ENCODE data around the gene NRG2.

NRG2 gene

GRCh38 chr5:139808481-139809330, 234.4 kb downstream of the NRG2 start:
- no peak for FAIRE-seq

GRCh38 chr5:139807647-139808030, 235.5 kb downstream of the NRG2 start:
- FAIRE-seq: no peak

GRCh38 chr5:139806726-139807646, 236.1 kb downstream of the NRG2 start:
- no peak for FAIRE-seq

- no peak for FAIRE-seq
Measured at GRCh38 chr5:139806111-139806510, 237.0 kb downstream of the NRG2 start.

- no peak for FAIRE-seq
Measured at GRCh38 chr5:139805545-139805944, 237.6 kb downstream of the NRG2 start.

- FAIRE-seq: no peak
Measured at GRCh38 chr5:139804800-139805397, 238.2 kb downstream of the NRG2 start.

- FAIRE-seq: no peak
Measured at GRCh38 chr5:139803978-139804377, 239.1 kb downstream of the NRG2 start.

GRCh38 chr5:139799359-139799758, 243.7 kb downstream of the NRG2 start:
- FAIRE-seq: no peak

- no peak for FAIRE-seq
Measured at GRCh38 chr5:139798883-139799282, 244.2 kb downstream of the NRG2 start.

GRCh38 chr5:139797856-139798510, 245.1 kb downstream of the NRG2 start:
- FAIRE-seq: no peak

- FAIRE-seq: no peak
Measured at GRCh38 chr5:139797335-139797734, 245.8 kb downstream of the NRG2 start.
